ENCODE data around the gene DENND1A.

The DENND1A gene

DNA sequence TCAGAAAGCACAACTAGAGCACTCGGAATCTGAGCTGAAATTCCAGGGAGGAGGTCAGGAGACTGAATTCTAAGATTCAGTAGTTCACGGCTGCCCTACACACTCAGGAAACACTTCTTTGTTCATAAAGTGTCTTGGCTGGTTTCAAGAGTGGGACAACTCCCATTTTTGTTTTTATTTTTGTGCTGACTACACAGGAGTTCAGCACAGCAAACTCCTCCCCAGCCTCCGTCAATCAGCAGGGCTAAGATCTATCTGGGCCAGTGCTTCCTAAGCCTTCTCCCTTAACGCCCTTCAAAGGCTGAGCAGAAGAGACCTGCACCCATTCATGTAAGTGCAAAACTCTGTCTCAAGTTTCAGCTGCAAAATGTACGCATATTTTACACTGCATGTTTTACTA, 323.8 kb downstream of the DENND1A start:
- no peak for DNase-seq

DNA sequence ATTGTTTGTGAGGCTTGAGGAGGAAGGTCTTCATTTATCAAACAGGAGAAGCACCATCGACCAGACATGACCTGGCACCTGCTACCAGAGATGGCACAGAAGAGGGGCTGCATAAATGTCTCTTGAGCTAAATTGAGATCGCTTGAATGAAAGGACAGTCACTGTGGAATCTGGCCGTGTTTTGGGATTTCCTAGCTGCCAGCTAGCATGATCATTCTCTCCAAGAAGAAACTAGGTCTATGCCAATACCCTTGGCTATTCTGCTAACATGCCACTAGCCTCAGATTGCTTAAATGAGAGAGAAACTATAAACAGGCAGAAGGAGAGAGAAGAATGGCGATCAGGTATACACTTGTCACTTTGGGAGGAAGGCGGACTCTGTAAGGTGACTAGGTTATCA, 324.6 kb downstream of the DENND1A start:
- DNase-seq = no peak

DNA sequence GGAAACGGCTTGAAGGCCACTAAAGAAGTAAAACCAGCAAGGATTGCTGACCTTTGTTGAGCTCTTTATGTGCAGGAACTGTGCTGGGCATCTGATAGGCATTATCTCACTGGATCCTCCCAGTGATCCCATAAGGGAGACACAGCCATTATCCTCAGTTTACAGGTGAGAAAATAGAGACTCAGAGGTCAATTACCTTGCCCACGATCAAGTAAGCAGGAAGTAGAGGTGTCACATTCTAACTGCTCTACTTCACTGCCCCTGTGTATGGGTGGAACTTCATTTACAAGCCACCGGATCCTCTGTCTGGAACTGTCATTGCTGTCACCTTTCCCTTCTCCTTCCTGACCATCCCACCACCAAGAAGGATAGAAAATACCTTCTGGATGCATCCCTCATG, 325.1 kb downstream of the DENND1A start:
- DNase-seq = no peak

DNA sequence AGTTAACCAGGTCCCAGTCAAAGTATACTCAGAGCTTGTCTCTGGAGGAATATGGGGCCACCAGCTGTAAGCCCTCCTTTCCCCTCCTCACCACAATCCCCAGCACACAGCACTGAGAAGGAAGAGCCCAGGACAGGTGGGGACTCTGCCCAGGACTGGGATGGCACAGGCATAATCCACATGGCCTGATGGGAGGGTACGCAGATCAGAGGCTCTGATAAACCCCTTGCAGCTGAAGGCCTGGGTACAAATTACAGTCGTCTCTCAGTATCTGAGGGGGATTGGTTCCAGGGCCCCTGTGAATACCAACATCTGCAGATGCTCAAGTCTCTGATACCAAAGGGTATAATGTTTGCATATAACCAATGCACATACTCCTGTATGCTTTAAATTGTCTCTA, 328.1 kb downstream of the DENND1A start:
- no peak for DNase-seq

DNA sequence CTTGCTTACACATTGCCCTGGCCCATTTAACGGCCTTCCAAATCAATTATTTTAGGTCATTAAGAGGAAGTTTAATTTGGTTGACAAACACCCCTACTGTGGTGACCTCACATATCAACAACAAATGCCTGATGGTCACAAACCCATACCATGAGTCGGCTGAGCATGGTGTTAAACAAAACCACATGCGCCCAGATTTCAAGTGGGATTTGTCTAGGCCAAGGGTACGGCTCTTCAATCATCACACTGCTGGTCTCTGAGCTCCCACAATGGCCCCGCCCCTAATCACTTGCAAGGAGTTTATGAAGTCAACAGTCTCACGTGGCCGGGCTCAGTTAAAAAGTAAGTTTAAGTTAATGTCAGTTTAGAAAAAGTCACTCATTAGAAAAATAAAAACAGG, 330.1 kb downstream of the DENND1A start:
- DNase-seq = no peak

DNA sequence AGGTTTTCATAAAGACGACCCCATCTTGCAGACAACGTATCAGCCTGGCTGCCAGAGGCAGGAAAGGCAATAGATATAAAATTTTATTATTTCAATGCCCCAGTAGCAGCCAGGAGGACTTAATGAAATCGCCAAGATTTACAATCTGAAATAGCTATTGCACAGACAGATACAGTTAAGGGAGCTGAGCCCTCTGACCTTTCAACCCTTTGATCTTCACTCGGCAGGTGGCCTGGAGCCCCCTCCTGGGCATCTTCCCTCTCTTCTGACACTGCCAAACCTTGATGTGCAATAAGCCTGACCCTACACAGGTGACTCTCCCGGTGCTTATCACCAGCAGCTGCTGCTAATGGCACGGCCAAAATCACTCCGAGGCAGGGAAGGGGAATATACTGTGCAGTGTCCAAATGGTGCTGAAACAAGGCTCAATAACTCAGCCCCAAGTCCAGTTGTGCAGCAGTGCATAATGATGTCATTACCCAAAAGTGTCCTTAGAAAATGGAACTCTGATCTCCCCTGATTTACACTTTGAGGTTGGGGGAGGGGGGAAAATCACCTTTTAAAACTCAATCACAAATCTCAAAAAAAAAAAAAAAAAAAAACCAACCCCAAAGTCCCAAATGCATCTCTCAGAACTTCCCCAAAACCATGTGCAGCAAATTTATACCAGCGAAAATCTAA, 331.9 kb downstream of the DENND1A start:
- no peak for DNase-seq

DNA sequence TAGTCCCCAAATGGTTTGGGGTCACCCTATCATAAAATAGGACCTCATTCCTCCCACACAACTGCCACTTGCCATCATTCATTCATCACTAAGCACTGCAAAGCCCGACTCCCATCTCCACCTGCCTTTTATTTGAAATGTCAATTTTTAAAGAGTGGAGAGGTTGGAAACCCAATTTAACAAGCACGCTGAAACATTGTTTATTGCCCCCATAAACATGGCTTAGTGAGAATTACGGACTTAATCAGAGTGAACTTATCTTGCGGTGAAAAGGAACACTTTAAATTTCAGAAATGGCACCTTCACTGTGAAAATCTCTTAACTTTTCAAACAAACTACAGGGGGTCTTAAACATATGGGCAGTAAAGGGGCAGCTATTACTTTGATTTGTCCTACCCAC, 332.9 kb downstream of the DENND1A start:
- no peak for DNase-seq

DNA sequence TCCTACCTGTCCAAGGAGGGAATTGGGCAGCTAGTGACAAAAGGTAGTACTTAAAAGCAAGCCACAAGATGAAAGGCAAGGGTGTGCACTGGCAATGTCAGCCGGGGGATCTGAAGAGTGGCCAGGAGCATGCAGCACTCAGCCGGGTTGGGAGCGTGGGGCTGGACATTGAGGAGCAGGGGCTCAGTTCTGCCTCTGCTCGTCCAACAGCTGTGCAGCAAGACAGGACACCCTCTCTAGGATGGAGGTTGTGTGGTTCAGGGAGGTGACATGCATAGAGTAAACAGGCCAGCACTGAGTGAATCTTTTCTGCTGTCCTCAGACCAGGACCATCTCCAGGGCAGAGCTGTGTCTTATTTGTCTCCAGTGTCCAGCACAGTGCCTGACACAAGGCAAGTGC, 338.6 kb downstream of the DENND1A start:
- DNase-seq = no peak

DNA sequence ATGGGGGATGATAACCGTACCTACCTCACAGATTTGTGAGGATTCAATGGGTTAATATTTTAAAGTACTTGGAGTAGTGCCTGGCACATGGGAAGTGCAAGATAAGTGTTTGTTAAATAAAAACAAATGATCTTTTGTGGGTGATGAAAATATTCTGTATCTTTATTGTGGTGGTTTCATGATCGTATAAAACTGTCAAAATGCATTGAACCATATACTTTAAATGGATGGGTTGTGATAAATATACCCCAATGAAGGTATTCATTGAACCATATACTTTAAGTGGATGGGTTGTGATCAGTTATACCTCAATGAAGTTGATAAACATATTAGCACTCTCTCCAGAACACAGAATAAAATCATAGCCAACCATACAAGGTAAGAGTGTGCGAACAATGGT, 339.4 kb downstream of the DENND1A start:
- no peak for DNase-seq

DNA sequence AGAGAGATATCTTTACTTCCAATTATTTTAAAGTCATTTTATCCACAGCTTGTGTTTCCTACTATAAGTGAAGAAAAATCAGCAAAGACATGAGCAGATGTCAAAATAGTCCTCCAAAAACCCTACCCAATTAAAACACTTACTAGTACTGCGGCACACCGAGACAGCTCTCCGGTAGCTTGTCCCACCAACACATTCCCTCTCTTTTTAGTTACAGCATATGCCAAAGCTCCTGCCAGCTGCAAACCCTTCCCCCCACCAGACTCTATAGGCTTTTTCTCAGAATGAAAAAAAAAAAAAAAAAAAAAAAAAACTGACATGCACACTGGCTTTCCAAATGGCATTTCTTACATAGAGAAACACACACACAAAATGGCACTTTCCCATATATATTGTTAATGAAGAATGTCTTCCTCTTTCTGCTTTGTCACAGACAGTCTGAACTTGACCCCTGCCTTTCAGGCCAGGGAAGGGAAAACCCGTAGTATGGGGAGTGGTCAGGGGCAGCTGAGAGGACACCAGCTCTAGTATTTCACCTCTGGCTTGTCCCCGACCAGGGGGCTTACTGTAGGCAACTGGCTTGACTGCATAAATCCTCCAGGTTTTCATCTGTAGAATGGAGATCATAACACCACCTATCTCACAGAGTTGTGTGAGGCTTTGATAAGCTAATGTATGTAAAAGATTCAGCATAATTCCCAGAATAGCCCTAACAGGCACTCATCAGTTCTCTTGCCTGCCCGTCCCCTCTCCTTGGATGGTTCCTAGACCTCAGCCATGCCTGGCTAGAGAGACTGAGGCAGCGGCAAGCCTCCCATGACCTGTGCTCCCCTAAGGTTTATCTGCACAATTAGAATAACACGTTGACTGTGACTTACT, 340.3 kb downstream of the DENND1A start:
- no peak for DNase-seq

DNA sequence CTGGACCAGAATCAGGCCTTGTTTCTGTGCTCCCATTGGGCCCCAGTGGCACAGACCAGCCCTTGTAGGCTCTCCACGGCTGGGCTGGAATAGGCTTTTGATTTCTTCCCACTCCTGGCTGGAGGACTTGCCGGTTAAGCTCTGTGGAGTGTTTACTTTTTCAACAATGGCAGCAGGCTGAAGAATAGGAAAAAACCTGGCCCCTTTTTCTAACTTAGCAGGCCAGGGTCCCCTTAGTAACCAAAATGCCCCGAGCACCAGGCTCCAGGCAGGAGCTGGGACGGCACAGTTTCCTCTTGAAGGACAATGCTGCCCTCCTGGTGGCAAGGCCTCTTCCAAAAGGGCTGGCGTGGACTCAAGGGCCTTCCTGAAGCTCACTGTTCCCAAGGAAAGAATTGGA, 343.7 kb downstream of the DENND1A start:
- no peak for DNase-seq

DNA sequence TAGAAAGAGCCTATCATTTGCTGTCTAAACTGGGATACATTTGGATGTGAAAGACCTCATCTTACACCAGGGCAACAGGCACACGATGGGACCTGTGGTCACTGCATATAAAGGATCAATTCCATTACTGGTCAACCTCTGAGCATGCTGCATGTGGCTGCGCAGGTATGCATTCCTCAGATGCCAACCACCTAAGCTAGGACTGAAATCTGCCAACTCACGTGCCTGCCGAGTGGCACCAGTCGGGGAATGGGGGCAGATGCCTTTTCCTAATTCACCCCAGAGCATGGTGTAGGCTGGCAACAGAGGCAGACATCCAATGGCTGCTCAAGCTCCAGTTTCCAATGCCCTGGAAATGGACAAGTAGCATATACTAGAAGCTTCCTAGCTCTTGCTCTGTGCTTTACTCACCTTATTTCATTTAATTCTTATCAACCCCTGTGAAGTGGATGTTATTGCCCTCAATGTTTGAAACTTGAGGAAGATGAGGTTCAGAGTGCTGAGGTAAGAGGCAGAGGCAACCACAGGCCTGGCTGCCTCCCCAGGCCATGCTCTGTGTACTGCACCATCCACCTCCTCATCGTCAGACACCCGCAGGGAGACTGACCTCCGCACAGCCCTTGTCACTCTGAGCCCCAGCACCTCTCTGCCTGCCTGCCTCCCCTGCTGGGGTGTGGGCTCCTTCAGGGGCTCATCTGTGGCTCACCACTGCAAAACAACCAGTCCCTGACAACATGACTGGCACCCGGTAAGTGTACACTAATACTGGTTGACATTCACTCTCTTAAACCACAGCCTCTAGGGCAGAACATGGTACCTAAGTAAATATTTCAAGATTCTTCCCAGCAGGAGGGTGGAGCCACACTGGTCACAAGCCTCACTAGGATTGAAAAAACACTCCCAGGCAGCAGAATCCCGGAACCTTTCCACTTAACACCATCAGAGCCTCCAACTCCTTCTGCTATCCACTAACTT, 345.4 kb downstream of the DENND1A start:
- DNase-seq = no peak

DNA sequence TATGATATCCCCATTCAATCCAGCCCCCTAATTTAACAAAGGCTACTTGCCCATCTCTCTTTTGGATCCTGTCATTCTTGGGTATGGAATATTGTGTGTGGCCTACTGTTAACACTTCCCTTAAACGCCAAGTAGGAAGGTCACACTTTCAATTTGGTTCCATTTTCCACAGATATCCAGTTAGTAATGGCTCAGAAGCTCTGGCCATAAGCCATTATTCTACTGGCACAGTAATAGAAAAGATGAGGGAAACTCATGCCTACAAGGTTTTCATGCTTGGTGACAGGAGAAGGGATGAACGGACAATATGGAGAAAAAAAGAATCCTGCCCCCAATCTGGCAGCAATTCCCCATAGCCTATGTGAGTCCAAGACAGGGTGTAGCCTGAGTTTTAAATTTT, 346.3 kb downstream of the DENND1A start:
- no peak for DNase-seq

DNA sequence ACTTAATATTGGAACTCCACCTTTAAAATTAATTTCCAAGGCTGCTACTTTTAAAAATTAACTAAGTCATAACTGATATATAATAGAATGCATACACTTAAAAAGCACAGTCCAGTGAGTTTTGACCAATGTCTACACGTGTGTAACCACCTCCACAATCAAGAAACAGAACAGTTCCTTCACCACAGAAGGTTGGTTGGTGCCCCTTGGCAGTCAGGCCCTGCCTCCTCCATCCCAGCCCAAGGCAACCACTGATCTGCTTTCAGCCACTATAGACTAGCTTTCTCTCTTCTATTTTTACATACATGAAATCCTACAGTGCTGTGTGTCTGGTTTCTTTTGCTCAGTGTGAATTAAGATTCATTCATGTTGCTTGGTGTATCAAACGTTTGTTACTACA, 358.7 kb downstream of the DENND1A start:
- no peak for DNase-seq

DNA sequence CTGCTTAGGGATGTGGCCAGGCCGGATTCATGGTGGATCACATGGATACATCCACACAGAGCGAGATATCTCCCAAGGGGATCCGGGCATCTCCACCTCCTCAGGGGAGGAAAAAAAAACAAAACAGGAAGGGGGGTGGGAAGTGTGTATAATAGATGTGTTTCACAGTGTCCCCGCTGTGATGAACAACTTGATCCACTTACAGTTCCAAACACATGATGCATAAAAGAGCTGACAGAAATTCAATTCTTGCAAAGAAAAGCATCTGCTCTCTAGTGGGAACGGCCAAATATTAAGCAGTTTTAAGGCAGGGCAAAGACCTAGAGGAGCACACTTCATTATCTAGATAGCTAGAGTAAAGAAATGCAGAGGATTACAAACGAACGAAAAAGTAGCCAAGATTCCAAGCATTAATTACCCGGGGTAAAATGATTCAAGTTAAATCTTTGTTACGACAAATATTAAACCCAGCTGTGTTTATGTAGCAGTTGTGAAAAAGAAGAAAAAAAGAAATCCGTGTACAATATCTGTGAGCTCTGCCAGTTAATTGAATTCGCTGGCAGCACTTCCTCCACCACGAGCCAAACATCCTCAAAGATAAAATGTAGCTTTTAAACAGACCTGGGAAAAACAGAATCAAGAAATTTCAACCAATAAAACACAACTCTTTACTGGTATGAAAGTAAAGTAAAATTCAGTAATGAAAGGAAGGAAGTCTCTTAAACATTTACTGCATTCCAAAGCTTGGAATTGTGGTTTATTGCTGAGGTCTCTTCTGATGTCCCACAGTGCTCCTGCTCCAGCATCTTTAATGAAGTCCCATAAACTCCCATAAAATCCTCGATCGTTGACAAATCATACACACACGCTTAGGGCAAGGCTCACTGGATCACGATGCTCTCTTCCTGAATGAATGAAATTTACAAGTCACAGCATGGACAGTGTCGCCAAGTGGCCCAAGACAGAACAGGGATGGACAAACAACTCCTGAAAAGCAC, 360.9 kb downstream of the DENND1A start:
- DNase-seq = no peak

DNA sequence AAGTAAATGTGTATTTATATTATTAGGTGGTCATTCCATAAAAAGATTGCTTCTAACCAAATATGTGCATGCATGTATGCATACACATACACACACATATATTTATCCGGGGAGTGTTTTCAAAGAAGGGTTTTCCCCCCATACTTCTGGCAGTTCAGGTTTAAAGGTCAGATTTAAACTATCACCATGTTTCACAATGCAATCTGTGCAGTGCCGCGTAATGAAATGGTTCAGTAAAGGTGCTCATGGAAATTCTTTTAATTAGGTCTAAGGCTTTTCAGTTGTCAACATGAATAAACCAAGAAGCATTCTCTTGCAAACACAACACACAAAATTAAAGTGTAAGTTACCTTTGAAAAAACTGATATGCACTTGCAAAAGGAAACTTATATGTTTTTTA, 362.9 kb downstream of the DENND1A start:
- DNase-seq = no peak

DNA sequence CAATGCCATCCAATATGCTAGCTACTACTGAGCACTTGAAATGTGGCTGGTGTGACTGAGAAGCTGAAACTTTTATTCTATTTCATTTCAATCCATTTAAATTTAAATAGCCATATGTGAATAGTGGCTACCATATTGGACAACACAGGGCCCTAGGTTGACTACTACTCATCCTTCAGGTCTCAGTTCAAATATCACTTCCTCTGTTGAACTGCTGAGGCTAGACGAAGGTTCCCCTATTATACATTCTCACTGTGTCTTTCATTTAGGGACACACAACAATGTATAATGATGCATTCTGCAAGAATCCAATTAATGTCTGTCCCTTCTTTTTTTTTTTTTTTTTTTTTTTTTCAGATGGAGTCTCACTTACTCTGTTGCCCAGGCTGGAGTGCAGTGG, 365.3 kb downstream of the DENND1A start:
- DNase-seq = no peak

DNA sequence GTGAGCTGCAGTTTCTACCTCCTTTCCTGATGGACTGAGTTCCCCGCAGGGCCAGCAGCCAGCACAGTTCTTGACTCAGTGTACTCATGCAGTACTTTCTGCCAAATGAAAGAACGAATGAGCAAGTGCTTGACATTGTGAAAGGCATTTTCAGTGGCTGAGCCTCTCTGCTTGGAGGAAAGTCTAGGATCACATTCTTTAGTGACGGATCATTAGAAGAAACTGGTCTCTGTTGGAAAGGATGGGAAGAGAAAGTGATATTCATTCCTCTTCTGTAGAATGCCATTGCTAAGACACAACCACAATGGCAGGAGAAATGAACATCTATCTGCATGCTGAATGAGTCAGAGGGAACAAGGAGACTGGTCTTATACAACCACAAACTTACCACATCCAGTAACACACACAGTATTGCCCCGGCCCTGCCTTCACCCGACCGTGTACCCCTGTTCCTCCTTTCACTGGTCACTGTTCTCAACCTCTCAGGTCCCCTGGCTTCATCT, 367.0 kb downstream of the DENND1A start:
- no peak for DNase-seq

DNA sequence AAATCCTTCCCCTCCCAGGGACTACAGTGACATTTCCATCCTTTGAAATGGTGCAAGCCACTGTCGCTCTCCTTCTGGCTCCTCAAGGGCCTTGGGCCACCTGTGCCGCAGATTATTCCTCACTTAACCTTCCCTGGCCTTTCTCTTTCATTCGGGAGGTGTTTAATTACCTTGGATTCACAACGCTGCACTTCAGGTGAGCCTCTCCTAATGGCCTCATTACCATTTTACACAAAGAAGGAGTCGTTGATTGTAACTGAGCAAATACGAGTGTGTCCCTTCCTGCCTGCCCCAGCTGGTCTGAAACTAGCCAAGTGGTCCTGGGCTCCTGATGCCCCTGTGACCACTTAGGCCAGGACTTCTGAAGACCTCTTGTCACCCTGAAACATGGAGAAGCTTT, 368.9 kb downstream of the DENND1A start:
- peak; percentile 98 for DNase-seq

DNA sequence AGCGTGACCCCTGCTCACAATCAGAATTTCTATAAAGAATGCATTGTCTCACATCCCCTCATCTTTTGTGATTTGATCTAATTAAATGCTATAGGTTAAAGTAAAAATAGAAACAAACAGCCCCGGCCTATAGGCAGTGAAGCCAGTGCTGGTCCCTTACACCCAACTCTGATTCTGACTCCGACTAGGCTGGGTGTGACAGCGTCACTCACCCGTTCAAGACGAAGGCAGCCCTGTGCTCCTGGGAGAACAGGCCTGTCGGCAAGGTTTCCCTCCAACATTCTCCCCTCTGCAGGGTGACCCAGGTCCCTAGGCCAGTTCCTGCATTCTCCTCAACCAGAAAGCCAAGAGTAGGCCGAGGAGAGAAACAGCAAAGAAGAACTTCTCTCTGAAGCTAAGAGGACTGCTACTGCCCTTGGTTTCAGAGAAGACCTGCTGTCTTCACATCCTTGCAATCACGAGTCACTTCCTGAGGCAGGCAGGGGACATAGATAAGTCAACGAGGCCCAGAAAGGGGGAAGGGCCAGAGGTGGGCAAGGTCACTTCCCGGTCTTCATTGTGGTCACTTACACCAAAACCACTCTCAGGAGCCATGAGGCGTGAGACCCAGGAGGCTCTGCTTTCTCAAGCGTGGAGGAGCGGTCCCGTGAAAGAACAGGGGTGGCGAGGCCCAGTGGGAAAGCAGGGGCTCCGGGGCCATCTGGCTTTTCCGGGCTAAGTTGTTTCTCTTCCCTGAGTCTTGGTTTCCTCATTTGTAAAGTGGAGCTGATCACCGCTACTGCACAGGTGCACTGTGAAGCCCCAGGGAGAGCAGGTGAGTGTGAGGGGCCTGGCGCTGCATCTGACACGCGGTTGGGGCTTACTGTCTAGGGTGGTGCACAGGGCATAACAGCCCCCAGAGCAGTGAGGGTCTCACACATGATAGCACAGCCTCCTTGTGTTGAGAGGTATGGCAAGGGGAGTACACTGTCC, 373.2 kb downstream of the DENND1A start:
- DNase-seq = no peak

DNA sequence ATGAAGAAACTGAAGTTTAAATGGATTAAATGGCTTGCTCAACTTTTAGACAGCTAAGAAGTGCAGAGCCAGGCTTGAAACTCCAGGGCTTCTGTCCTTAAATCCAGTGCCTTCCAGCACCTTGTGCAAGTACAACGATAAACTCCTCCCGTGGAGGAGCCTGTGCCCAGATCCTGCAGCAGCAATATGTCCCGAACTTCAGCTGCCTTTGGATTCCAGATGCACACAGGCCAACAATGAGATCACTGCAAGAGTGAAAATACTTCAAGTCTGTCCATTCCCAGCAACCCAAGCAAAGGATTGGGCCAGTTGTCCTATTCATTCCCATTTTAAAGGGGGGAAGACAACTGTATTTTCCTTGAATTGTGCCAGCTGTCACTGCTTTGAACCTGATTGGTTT, 374.3 kb downstream of the DENND1A start:
- no peak for DNase-seq
